GM18526 (cell line): ENCODE results near the gene UBN1.

Experiments used
- POLR2A ChIP-seq: IDR thresholded peaks from 3 replicates; pipeline ENCODE4 v1.6.1; 2011; ENCODE audit not compliant: insufficient read length; ENCODE audit errors: extremely low read depth

UBN1 gene

GRCh38 chr16:4846901-4847773, at the start of gene UBN1, which contains the start of gene GLYR1:
Gene UBN1, plus strand, starts transcription at chr16:4847481. Its CDS starts 5,437 bp downstream, at chr16:4852918.
Gene GLYR1, minus strand, starts transcription at chr16:4847288. Its CDS starts 23 bp downstream, at chr16:4847265.
- TF ChIP-seq POLR2A: peak; percentile 95

GRCh38 chr16:4797805-4798252, 49.5 kb upstream of the UBN1 start:
- TF ChIP-seq POLR2A: no peak

GRCh38 chr16:4798456-4798855, 48.8 kb upstream of the UBN1 start:
- TF ChIP-seq POLR2A: no peak

GRCh38 chr16:4799171-4799855, 48.0 kb upstream of the UBN1 start:
- no peak for TF ChIP-seq POLR2A

GRCh38 chr16:4800290-4801041, 46.8 kb upstream of the UBN1 start:
- TF ChIP-seq POLR2A: peak; percentile 34

- no peak for TF ChIP-seq POLR2A
Observed at GRCh38 chr16:4801051-4801961, 46.0 kb upstream of the UBN1 start.

GRCh38 chr16:4801962-4802658, 45.2 kb upstream of the UBN1 start, which contains the start of gene ROGDI:
Gene ROGDI, minus strand, starts transcription at chr16:4802633. Its CDS starts 62 bp downstream, at chr16:4802571.
- TF ChIP-seq POLR2A: peak; percentile 46

GRCh38 chr16:4802659-4803287, 44.5 kb upstream of the UBN1 start:
- no peak for TF ChIP-seq POLR2A

GRCh38 chr16:4803401-4803844, 43.9 kb upstream of the UBN1 start:
- no peak for TF ChIP-seq POLR2A

GRCh38 chr16:4803898-4804762, 43.2 kb upstream of the UBN1 start:
- no peak for TF ChIP-seq POLR2A

GRCh38 chr16:4805231-4805630, 42.0 kb upstream of the UBN1 start:
- no peak for TF ChIP-seq POLR2A

GRCh38 chr16:4806280-4806679, 41.0 kb upstream of the UBN1 start:
- TF ChIP-seq POLR2A: no peak

GRCh38 chr16:4811242-4811641, 36.0 kb upstream of the UBN1 start:
- no peak for TF ChIP-seq POLR2A

GRCh38 chr16:4811773-4812172, 35.5 kb upstream of the UBN1 start:
- TF ChIP-seq POLR2A: no peak
